ENCODE results near the gene FBXL7.

The FBXL7 gene

DNA sequence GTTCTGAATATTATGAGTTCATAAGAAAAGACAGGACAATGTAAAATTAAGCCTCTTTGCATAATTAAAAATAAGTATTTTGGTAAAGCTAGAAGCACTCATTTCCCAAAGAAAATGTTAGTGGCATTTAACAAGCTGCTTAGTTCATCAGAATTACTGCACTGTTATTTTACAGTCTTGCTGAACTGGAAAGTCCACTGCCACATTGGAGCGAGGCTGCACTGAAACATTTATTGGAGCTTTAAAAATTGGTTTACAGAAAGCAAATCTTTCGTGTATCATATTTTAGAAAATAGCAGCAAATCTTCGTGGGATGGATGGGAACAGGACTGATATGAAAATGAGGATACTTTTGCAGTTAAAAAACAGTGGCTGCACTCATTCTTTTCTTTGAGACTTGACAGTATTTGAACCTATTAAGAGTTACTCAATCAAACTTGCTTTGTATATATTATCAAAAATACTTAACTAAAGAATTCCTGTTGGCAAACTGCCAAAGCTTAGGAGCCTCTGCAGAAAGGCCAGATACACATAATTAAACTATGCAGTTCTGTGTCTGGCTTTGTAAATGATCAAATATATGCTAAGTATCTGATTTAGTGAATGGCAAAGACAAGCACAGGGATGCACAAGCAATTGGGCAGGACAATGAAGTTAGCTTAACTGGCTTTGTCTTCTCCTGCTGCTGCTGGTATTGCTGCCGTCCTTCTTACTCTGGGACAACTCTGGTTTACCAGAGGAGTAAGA is 16.5 kb upstream of the FBXL7 start:
- Histone ChIP-seq H3K9me2 (ENCODE audit: low read depth, low read length) (no peaks in the 10 kb centered on the region), H2AFZ (ENCODE audit: low read length) (no peak overlapping the region), H3K4me1 (ENCODE audit: insufficient read depth, low read length, severe bottlenecking) (no peaks in the 10 kb centered on the region), H3K4me3 (ENCODE audit: low read depth, low read length, poor library complexity, severe bottlenecking) (no peak overlapping the region), H3K9ac (ENCODE audit: low read length) (no peak overlapping the region), H3K4me2 (ENCODE audit: low read length) (no peak overlapping the region), H3K27me3 (ENCODE audit: insufficient read depth, low read length) (no peaks in the 10 kb centered on the region), H3K36me3 (ENCODE audit: insufficient read depth, low read length) (no peaks in the 10 kb centered on the region), H4K20me1 (ENCODE audit: insufficient read depth, low read length) (no peaks in the 10 kb centered on the region), H3K9me3 (ENCODE audit: low read length) (no peaks in the 10 kb centered on the region), H3F3A (ENCODE audit: insufficient read depth, low read length) (no peaks in the 10 kb centered on the region), H3K79me2 (ENCODE audit: insufficient read depth, low read length) (no peaks in the 10 kb centered on the region), H3K27ac (ENCODE audit: low read depth, low read length, poor library complexity, severe bottlenecking) (no peak overlapping the region)
- TF ChIP-seq, protein P1, sequence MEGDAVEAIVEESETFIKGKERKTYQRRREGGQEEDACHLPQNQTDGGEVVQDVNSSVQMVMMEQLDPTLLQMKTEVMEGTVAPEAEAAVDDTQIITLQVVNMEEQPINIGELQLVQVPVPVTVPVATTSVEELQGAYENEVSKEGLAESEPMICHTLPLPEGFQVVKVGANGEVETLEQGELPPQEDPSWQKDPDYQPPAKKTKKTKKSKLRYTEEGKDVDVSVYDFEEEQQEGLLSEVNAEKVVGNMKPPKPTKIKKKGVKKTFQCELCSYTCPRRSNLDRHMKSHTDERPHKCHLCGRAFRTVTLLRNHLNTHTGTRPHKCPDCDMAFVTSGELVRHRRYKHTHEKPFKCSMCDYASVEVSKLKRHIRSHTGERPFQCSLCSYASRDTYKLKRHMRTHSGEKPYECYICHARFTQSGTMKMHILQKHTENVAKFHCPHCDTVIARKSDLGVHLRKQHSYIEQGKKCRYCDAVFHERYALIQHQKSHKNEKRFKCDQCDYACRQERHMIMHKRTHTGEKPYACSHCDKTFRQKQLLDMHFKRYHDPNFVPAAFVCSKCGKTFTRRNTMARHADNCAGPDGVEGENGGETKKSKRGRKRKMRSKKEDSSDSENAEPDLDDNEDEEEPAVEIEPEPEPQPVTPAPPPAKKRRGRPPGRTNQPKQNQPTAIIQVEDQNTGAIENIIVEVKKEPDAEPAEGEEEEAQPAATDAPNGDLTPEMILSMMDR (IDR thresholded peaks at IDR 0.05; ENCODE audit: low read length) = no peak
- TF ChIP-seq EZH2 (IDR thresholded peaks at IDR 0.05; ENCODE audit: borderline replicate concordance, low read length) = no peak

DNA sequence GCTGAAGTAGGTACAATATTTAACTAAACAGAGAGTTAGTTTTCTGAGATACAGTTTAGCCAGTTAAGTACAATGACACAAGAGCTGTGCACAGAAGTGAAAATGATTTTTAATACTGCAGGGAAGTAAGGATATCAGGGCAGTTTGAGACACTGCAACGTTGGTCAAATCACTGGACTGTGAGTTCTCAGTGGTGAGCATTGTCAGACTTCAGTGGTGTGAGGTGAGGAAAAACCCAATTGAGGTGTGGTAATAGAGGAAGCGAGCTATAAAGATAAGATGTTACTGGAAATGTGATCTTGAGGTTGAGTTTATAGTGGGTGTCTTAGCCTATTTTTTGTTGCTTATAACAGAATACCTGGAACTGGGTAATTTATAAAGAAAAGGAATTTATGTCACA is 12.8 kb upstream of the FBXL7 start:
- no peaks in the 10 kb centered on the region for H3K36me3 ChIP-seq (ENCODE audit: insufficient read depth, low read length)
- no peaks in the 10 kb centered on the region for H3K79me2 ChIP-seq (ENCODE audit: insufficient read depth, low read length)
- no peak overlapping the region for H2AFZ ChIP-seq (ENCODE audit: low read length)
- H3K27me3 ChIP-seq (ENCODE audit: insufficient read depth, low read length) = no peaks in the 10 kb centered on the region
- H3K9me2 ChIP-seq (ENCODE audit: low read depth, low read length) = no peaks in the 10 kb centered on the region
- H4K20me1 ChIP-seq (ENCODE audit: insufficient read depth, low read length) = no peaks in the 10 kb centered on the region
- H3F3A ChIP-seq (ENCODE audit: insufficient read depth, low read length) = no peaks in the 10 kb centered on the region
- H3K4me1 ChIP-seq (ENCODE audit: insufficient read depth, low read length, severe bottlenecking) = no peaks in the 10 kb centered on the region
- H3K4me3 ChIP-seq (ENCODE audit: low read depth, low read length, poor library complexity, severe bottlenecking) = no peak overlapping the region
- no peak for TF ChIP-seq EZH2 (IDR thresholded peaks at IDR 0.05; ENCODE audit: borderline replicate concordance, low read length)
- TF ChIP-seq, protein P1 (IDR thresholded peaks at IDR 0.05; ENCODE audit: low read length) = no peak
- H3K9ac ChIP-seq (ENCODE audit: low read length) = no peak overlapping the region
- no peaks in the 10 kb centered on the region for H3K9me3 ChIP-seq (ENCODE audit: low read length)
- H3K4me2 ChIP-seq (ENCODE audit: low read length) = no peak overlapping the region
- H3K27ac ChIP-seq (ENCODE audit: low read depth, low read length, poor library complexity, severe bottlenecking) = no peak overlapping the region

DNA sequence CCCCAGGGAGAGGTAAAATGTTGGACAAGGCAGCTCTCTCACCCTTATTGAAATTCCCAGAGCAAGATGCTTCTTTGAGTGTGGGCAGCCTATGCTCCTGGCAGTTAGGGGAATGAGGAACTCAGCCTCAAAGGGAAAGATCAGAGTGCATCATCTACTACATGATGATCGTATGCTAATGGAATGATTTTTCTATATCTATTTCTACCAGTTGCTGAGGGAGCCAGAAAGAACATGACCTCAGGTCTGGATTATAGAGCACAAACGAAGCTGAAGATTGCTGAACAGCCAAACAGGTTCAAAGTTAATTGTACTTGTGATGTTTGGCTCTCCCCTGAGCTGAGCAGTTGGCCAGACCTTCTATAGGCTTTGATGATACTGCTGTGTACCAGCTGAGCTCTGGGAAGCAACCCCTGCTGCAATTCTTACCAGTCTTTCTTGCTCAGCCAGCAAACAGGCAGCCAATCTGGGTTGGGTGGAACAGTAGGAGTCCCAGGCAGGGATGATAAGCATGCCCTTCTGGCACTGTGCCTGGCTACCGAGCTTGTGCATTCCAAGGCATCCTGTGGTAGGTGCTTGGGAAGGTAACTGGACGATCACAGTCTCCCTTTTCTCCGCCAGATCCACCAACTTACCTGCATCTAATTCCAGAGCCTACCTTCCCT is 10.3 kb upstream of the FBXL7 start:
- Histone ChIP-seq H3K79me2 (ENCODE audit: insufficient read depth, low read length) (no peaks in the 10 kb centered on the region), H3K4me2 (ENCODE audit: low read length) (no peak overlapping the region), H3K4me1 (ENCODE audit: insufficient read depth, low read length, severe bottlenecking) (no peaks in the 10 kb centered on the region), H3K4me3 (ENCODE audit: low read depth, low read length, poor library complexity, severe bottlenecking) (no peak overlapping the region), H3F3A (ENCODE audit: insufficient read depth, low read length) (no peaks in the 10 kb centered on the region), H4K20me1 (ENCODE audit: insufficient read depth, low read length) (no peaks in the 10 kb centered on the region), H3K27me3 (ENCODE audit: insufficient read depth, low read length) (no peaks in the 10 kb centered on the region), H3K9ac (ENCODE audit: low read length) (no peak overlapping the region), H2AFZ (ENCODE audit: low read length) (no peak overlapping the region), H3K36me3 (ENCODE audit: insufficient read depth, low read length) (no peaks in the 10 kb centered on the region), H3K9me2 (ENCODE audit: low read depth, low read length) (no peaks in the 10 kb centered on the region), H3K27ac (ENCODE audit: low read depth, low read length, poor library complexity, severe bottlenecking) (no peak overlapping the region), H3K9me3 (ENCODE audit: low read length) (no peaks in the 10 kb centered on the region)
- no peak for TF ChIP-seq EZH2 (IDR thresholded peaks at IDR 0.05; ENCODE audit: borderline replicate concordance, low read length)
- TF ChIP-seq, protein P1 (IDR thresholded peaks at IDR 0.05; ENCODE audit: low read length) = no peak
